OCI-LY7 (cell line): ENCODE measurements around the gene PPP1R3G. TPM values are rescaled to one million over a fixed set of nuclear protein-coding genes. Genes with fewer than 3 reads are reported as not detected.

Experiments
- BruUV-seq: library from RNA; stranded (reverse); fragments of 400-500 nt; replicated peaks from 2 replicates; lab custom pipeline; 2021; lab: Mats Ljungman, UMichigan
- CTCF ChIA-PET: fragments of 300-600 bp; sonication (Branson Sonifier 250); formaldehyde crosslinking; loops from one replicate; lab custom pipeline; 2022; ENCODE audit warnings: antibody characterized with exemption; ENCODE audit not compliant: unreplicated experiment; lab: Charles Lee
- POLR2A ChIA-PET: fragments of 300-600 bp; sonication (Branson Sonifier 250); formaldehyde crosslinking; loops from one replicate; lab custom pipeline; 2022; ENCODE audit warnings: antibody characterized with exemption; lab: Charles Lee
- DNase-seq: peaks from one replicate; pipeline ENCODE4 v3.0.0-alpha.2; 2015; ENCODE audit warnings: low spot score
- H2AFZ ChIP-seq: fragments of 200-600 bp; sonication (generic), shearing (Covaris generic); 2 replicates; pipeline ENCODE4 v1.6.1; 2014; ENCODE audit warnings: mild to moderate bottlenecking, antibody characterized with exemption, low read length, moderate library complexity
- H3K27ac ChIP-seq: fragments of 200-600 bp; sonication (generic); 2 replicates; pipeline ENCODE4 v1.5.1; 2014; ENCODE audit warnings: mixed run types, low read depth, mild to moderate bottlenecking, moderate library complexity, low read length, inconsistent platforms; ENCODE audit not compliant: poor library complexity, severe bottlenecking
- H3K36me3 ChIP-seq: fragments of 200-600 bp; sonication (generic); 2 replicates; pipeline ENCODE4 v1.6.1; 2014; ENCODE audit warnings: mild to moderate bottlenecking, antibody characterized with exemption, low read length, moderate library complexity, mixed read lengths; ENCODE audit not compliant: insufficient read depth
- H3K4me1 ChIP-seq: fragments of 200-600 bp; sonication (generic); 2 replicates; pipeline ENCODE4 v1.5.1; 2014; ENCODE audit warnings: mild to moderate bottlenecking, low read length; ENCODE audit not compliant: insufficient read depth, poor library complexity, severe bottlenecking
- H3K4me2 ChIP-seq: fragments of 200-600 bp; sonication (generic); 2 replicates; pipeline ENCODE4 v1.6.1; 2014; ENCODE audit warnings: mild to moderate bottlenecking, low read length
- H3K4me3 ChIP-seq: fragments of 200-600 bp; sonication (generic); 2 replicates; pipeline ENCODE4 v1.5.1; 2014; ENCODE audit warnings: mild to moderate bottlenecking, low read depth, low read length; ENCODE audit not compliant: poor library complexity, severe bottlenecking
- H3K79me2 ChIP-seq: fragments of 200-600 bp; sonication (generic); 2 replicates; pipeline ENCODE4 v1.6.1; 2016; ENCODE audit warnings: low read depth, mild to moderate bottlenecking, low read length, moderate library complexity, mixed read lengths; ENCODE audit not compliant: insufficient read depth
- H3K9me2 ChIP-seq: fragments of 200-600 bp; sonication (generic); 2 replicates; pipeline ENCODE4 v1.6.1; 2016; ENCODE audit warnings: mild to moderate bottlenecking, low read length, mixed read lengths; ENCODE audit not compliant: insufficient read depth
- H3K9me3 ChIP-seq: fragments of 200-600 bp; sonication (generic); 2 replicates; pipeline ENCODE4 v1.6.1; 2014; ENCODE audit warnings: mild to moderate bottlenecking, mixed run types, low read length, mixed read lengths
- H4K20me1 ChIP-seq: fragments of 200-600 bp; sonication (generic); 2 replicates; pipeline ENCODE4 v1.6.1; 2014; ENCODE audit warnings: mild to moderate bottlenecking, antibody characterized with exemption, low read length, moderate library complexity, mixed read lengths; ENCODE audit not compliant: insufficient read depth
- CTCF ChIP-seq: fragments of 200-600 bp; sonication (generic); conservative IDR thresholded peaks from 2 replicates; pipeline ENCODE4 v1.5.1; 2014; ENCODE audit warnings: mild to moderate bottlenecking, antibody characterized with exemption, low read length, moderate library complexity, mixed read lengths
- EZH2phosphoT487 ChIP-seq: fragments of 200-600 bp; sonication (generic); IDR thresholded peaks from 2 replicates; pipeline ENCODE4 v1.6.1; 2018; ENCODE audit warnings: low read depth, borderline replicate concordance, mild to moderate bottlenecking, mixed run types, antibody characterized with exemption, low read length, moderate library complexity, mixed read lengths
- intact Hi-C: fragments of 100-400 bp; cut with micrococcal nuclease; formaldehyde crosslinking; loops from one replicate; pipeline ENCODE4 v1.10.0; 2022; ENCODE audit not compliant: unreplicated experiment
- total RNA-seq, 2 experiments: library from RNA; depleted of rRNA in 1 of 2; stranded (reverse); fragments of >200 nt in 1 of 2; shearing (Covaris generic) in 1 of 2; gene quantifications; 2 replicates each; pipeline ENCODE4 v1.2.3, GENCODE V29; 2014 to 2022

Gene PPP1R3G
- total RNA-seq, 2 experiments from 2014 or later: 0.10 to 0.13 TPM

GRCh38 chr6:5051394-5051793 is 33.7 kb upstream of the PPP1R3G start:
- TF ChIP-seq CTCF: no peak
- no peak for TF ChIP-seq EZH2phosphoT487
- Histone ChIP-seq H2AFZ (no peak overlapping the region), H3K79me2 (no peaks in the 10 kb centered on the region), H3K9me2 (no peaks in the 10 kb centered on the region), H3K36me3 (no peaks in the 10 kb centered on the region), H3K27ac (no peak overlapping the region), H3K4me1 (no peaks in the 10 kb centered on the region), H3K4me2 (no peak overlapping the region), H4K20me1 (no peaks in the 10 kb centered on the region), H3K4me3 (no peak overlapping the region), H3K9me3 (peaks cover 12% of the 10 kb centered on the region; the same call in 1 of the 2 replicates)
- ChIA-PET CTCF (no interaction called here), POLR2A (interaction anchor here (0.6 kb wide), 1 partner anchor 1177 kb away, joined by 3 read pairs; no protein-coding TSS in a partner anchor)
- intact Hi-C loops: no loop called here
- no TSS peak for BruUV-seq
- no peak for DNase-seq

GRCh38 chr6:5053038-5053437 is 32.1 kb upstream of the PPP1R3G start:
- no peaks in the 10 kb centered on the region for H3K4me1 ChIP-seq
- intact Hi-C loops: no loop called here
- H3K9me2 ChIP-seq: no peaks in the 10 kb centered on the region
- H3K79me2 ChIP-seq: no peaks in the 10 kb centered on the region
- no TSS peak for BruUV-seq
- CTCF ChIA-PET: no interaction called here
- H3K4me3 ChIP-seq: no peak overlapping the region
- TF ChIP-seq CTCF: no peak
- no peak for TF ChIP-seq EZH2phosphoT487
- H3K9me3 ChIP-seq: peaks cover 12% of the 10 kb centered on the region; the same call in 1 of the 2 replicates
- H2AFZ ChIP-seq: no peak overlapping the region
- no peaks in the 10 kb centered on the region for H4K20me1 ChIP-seq
- H3K4me2 ChIP-seq: no peak overlapping the region
- POLR2A ChIA-PET: no interaction called here
- no peak overlapping the region for H3K27ac ChIP-seq
- H3K36me3 ChIP-seq: no peaks in the 10 kb centered on the region
- no peak for DNase-seq

- Histone ChIP-seq H3K4me3 (no peak overlapping the region), H3K27ac (no peak overlapping the region), H3K79me2 (no peaks in the 10 kb centered on the region), H3K36me3 (no peaks in the 10 kb centered on the region), H3K9me3 (peaks cover 12% of the 10 kb centered on the region; the same call in 1 of the 2 replicates), H3K4me2 (no peak overlapping the region), H4K20me1 (no peaks in the 10 kb centered on the region), H2AFZ (no peak overlapping the region), H3K9me2 (no peaks in the 10 kb centered on the region), H3K4me1 (no peaks in the 10 kb centered on the region)
- no peak for DNase-seq
- TF ChIP-seq EZH2phosphoT487: no peak
- TF ChIP-seq CTCF: no peak
- BruUV-seq: no TSS peak
- POLR2A ChIA-PET: no interaction called here
- CTCF ChIA-PET: no interaction called here
- intact Hi-C loops: no loop called here
These were observed 31.3 kb upstream of the PPP1R3G start for GRCh38 chr6:5053864-5054244.
